Activated CD4-positive, alpha-beta T cell treated with anti-CD3 and anti-CD28 coated beads, Interleukin-2, Interleukin-6, amounts not matched to agents 100 ng/mL and 50 ng/mL, durations not matched to agents 16 hours and 8 hours (primary cell): ENCODE data around the gene INSR.

Source experiments
- DNase-seq: peaks from one replicate; pipeline ENCODE4 v3.0.0-alpha.2; 2020

INSR gene

GRCh38 chr19:7294558-7295212 is 471 bp upstream of the INSR start:
- peak; percentile 17 for DNase-seq

- DNase-seq: no peak
Observed at GRCh38 chr19:7292950-7293761, 1.1 kb downstream of the INSR start.

- no peak for DNase-seq
Observed at GRCh38 chr19:7292352-7292949, 1.8 kb downstream of the INSR start.

- no peak for DNase-seq
Observed at GRCh38 chr19:7288977-7289376, 5.2 kb downstream of the INSR start.

GRCh38 chr19:7288131-7288530 is 6.1 kb downstream of the INSR start:
- no peak for DNase-seq

GRCh38 chr19:7287722-7288121 is 6.5 kb downstream of the INSR start:
- DNase-seq: no peak

GRCh38 chr19:7280940-7281666 is 13.1 kb downstream of the INSR start:
- no peak for DNase-seq

- DNase-seq: no peak
Observed at GRCh38 chr19:7272856-7273578, 21.2 kb downstream of the INSR start.

GRCh38 chr19:7268705-7269098 is 25.5 kb downstream of the INSR start:
- no peak for DNase-seq

GRCh38 chr19:7267792-7268704 is 26.2 kb downstream of the INSR start:
- no peak for DNase-seq

- DNase-seq: no peak
Observed at GRCh38 chr19:7266832-7267231, 27.4 kb downstream of the INSR start.

GRCh38 chr19:7265963-7266362 is 28.3 kb downstream of the INSR start:
- no peak for DNase-seq

- DNase-seq: no peak
Observed at GRCh38 chr19:7264858-7265257, 29.4 kb downstream of the INSR start.

- DNase-seq: no peak
Observed at GRCh38 chr19:7263521-7263920, 30.7 kb downstream of the INSR start.

- no peak for DNase-seq
Observed at GRCh38 chr19:7263066-7263465, 31.1 kb downstream of the INSR start.

GRCh38 chr19:7262470-7262869 is 31.7 kb downstream of the INSR start:
- DNase-seq: no peak

- no peak for DNase-seq
Observed at GRCh38 chr19:7260161-7260560, 34.1 kb downstream of the INSR start.

- no peak for DNase-seq
Observed at GRCh38 chr19:7258840-7259395, 35.3 kb downstream of the INSR start.

- DNase-seq: no peak
Observed at GRCh38 chr19:7258041-7258839, 36.0 kb downstream of the INSR start.
